ENCODE measurements around the gene ZNF835.
"Not testable (repeated sequence)": the region's sequence is repeated elsewhere in the genome, so short reads cannot be mapped to it uniquely, and the experiment has no call there.

The ZNF835 gene

GRCh38 chr19:56671613-56671994 lies at the start of gene ZNF835:
Gene ZNF835 (minus strand): TSS chr19:56671757. CDS start chr19:56665198, 6,559 bp downstream.
- peak; percentile 46 to 75 (median 52) for DNase-seq

GRCh38 chr19:56720281-56720680 lies 48.7 kb upstream of the ZNF835 start:
- DNase-seq = no peak

- no peak for DNase-seq
Observed at GRCh38 chr19:56718231-56718630, 46.7 kb upstream of the ZNF835 start.

GRCh38 chr19:56712611-56713276 lies 41.2 kb upstream of the ZNF835 start:
- no peak for DNase-seq

- DNase-seq = no peak
Observed at GRCh38 chr19:56710437-56710836, 38.9 kb upstream of the ZNF835 start.

GRCh38 chr19:56707821-56708220 lies 36.3 kb upstream of the ZNF835 start:
- DNase-seq = no peak

GRCh38 chr19:56705939-56706338 lies 34.4 kb upstream of the ZNF835 start:
- no peak for DNase-seq

- no peak for DNase-seq
Observed at GRCh38 chr19:56701895-56702294, 30.3 kb upstream of the ZNF835 start.

GRCh38 chr19:56699552-56699951 lies 28.0 kb upstream of the ZNF835 start:
- no peak for DNase-seq

GRCh38 chr19:56692206-56692895 lies 20.8 kb upstream of the ZNF835 start:
- DNase-seq = no peak

GRCh38 chr19:56690670-56691069 lies 19.1 kb upstream of the ZNF835 start:
- no peak for DNase-seq

- no peak for DNase-seq
Observed at GRCh38 chr19:56689198-56689597, 17.6 kb upstream of the ZNF835 start.

GRCh38 chr19:56687031-56687430 lies 15.5 kb upstream of the ZNF835 start:
- no peak for DNase-seq

- DNase-seq = no peak
Observed at GRCh38 chr19:56683116-56683515, 11.6 kb upstream of the ZNF835 start.

- no peak for DNase-seq
Observed at GRCh38 chr19:56681702-56682101, 10.1 kb upstream of the ZNF835 start.

- no peak for DNase-seq
Observed at GRCh38 chr19:56678205-56678604, 6.6 kb upstream of the ZNF835 start.

GRCh38 chr19:56672610-56673009 lies 1.1 kb upstream of the ZNF835 start:
- not testable (repeated sequence) for DNase-seq

GRCh38 chr19:56670961-56671612 lies 470 bp downstream of the ZNF835 start:
- no peak for DNase-seq

- DNase-seq = no peak
Observed at GRCh38 chr19:56670401-56670960, 1.1 kb downstream of the ZNF835 start.

- no peak for DNase-seq
Observed at GRCh38 chr19:56668676-56669075, 2.9 kb downstream of the ZNF835 start.

GRCh38 chr19:56667311-56667870 lies 4.2 kb downstream of the ZNF835 start:
- no peak for DNase-seq

- no peak for DNase-seq
Observed at GRCh38 chr19:56664511-56664910, 7.0 kb downstream of the ZNF835 start.

GRCh38 chr19:56663931-56664500 lies 7.5 kb downstream of the ZNF835 start:
- no peak for DNase-seq
